Stimulated activated CD4-positive, alpha-beta T cell treated with anti-CD3 and anti-CD28 coated beads, TNF-alpha, amount 100 ng/mL, for 4 hours (primary cell): ENCODE measurements around the gene DSP.

Source experiments
- DNase-seq, 3 experiments: peaks; one replicate each; pipeline ENCODE4 v3.0.0-alpha.2; 2020; ENCODE audit warnings: low read depth in 3 of 3

DSP gene

GRCh38 chr6:7559651-7560385 lies 18.3 kb downstream of the DSP start:
- DNase-seq = no peak

GRCh38 chr6:7561153-7561964 lies 19.9 kb downstream of the DSP start:
- DNase-seq = no peak

GRCh38 chr6:7562769-7563168 lies 21.3 kb downstream of the DSP start:
- DNase-seq = no peak

- DNase-seq = no peak
These were observed 24.6 kb downstream of the DSP start for GRCh38 chr6:7566107-7566506.

- no peak for DNase-seq
These were observed 25.2 kb downstream of the DSP start for GRCh38 chr6:7566617-7567173.

- no peak for DNase-seq
These were observed 26.6 kb downstream of the DSP start for GRCh38 chr6:7568021-7568420.

- DNase-seq = no peak
These were observed 27.6 kb downstream of the DSP start for GRCh38 chr6:7569082-7569481.

- no peak for DNase-seq
These were observed 30.9 kb downstream of the DSP start for GRCh38 chr6:7572213-7572943.

- DNase-seq = no peak
These were observed 33.0 kb downstream of the DSP start for GRCh38 chr6:7574500-7574899.

- DNase-seq = no peak
These were observed 37.0 kb downstream of the DSP start for GRCh38 chr6:7578516-7578915.

- no peak for DNase-seq
These were observed 37.5 kb downstream of the DSP start for GRCh38 chr6:7578931-7579330.

GRCh38 chr6:7579851-7580250 lies 38.4 kb downstream of the DSP start:
- no peak for DNase-seq

GRCh38 chr6:7580537-7580926 lies 39.1 kb downstream of the DSP start:
- DNase-seq = no peak

- no peak for DNase-seq
These were observed 39.6 kb downstream of the DSP start for GRCh38 chr6:7580927-7581618.

- DNase-seq = no peak
These were observed 43.9 kb downstream of the DSP start for GRCh38 chr6:7585287-7585930.

GRCh38 chr6:7587631-7588100 lies 46.2 kb downstream of the DSP start:
- DNase-seq = no peak

GRCh38 chr6:7588506-7588905 lies 47.0 kb downstream of the DSP start:
- no peak for DNase-seq

GRCh38 chr6:7589221-7589620 lies 47.8 kb downstream of the DSP start:
- DNase-seq = no peak

GRCh38 chr6:7589949-7590917 lies 48.8 kb downstream of the DSP start, which contains the start of gene SNRNP48:
TSS of gene SNRNP48 (plus strand) at chr6:7590198. CDS start at chr6:7590258, 60 bp downstream.
- DNase-seq = peak; percentile 81 to 84 (median 83)

GRCh38 chr6:7590918-7591302 lies 49.4 kb downstream of the DSP start:
- no peak for DNase-seq
